ENCODE measurements around the gene PRKAG3.
"Not testable (repeated sequence)": the region's sequence is repeated elsewhere in the genome, so short reads cannot be mapped to it uniquely, and the experiment has no call there.

Gene PRKAG3

DNA sequence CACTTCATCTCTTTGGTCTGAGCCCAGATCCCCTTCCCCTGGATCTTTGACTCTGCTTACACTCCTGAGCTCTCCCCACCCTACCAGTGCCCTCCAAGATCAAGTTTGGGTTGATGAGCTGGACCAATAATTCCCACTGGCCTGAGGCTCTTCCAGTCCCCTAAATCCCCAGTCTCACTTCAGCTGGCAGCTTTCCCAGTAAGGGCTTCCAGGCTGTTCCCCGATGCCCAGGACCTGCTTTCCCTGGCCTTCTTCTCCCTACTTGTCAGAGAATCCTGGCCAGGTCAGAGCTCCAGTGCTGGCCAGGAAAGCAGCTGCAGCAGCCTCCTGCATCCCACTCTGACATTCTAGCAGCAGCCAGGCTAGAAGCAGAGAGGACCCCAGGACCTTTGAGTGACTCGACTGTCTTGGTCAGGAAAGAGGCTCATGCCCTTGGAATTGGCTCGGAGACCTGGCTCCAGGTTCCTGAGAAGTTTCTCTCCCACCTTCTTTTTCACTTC, 31.5 kb upstream of the PRKAG3 start:
- no peak for DNase-seq (ENCODE audit: low read depth)

GRCh38 chr2:218861645-218862318, 30.2 kb upstream of the PRKAG3 start:
- DNase-seq (ENCODE audit: low read depth), result no peak

- no peak for DNase-seq (ENCODE audit: low read depth)
Observed at GRCh38 chr2:218860950-218861381, 29.4 kb upstream of the PRKAG3 start.

DNA sequence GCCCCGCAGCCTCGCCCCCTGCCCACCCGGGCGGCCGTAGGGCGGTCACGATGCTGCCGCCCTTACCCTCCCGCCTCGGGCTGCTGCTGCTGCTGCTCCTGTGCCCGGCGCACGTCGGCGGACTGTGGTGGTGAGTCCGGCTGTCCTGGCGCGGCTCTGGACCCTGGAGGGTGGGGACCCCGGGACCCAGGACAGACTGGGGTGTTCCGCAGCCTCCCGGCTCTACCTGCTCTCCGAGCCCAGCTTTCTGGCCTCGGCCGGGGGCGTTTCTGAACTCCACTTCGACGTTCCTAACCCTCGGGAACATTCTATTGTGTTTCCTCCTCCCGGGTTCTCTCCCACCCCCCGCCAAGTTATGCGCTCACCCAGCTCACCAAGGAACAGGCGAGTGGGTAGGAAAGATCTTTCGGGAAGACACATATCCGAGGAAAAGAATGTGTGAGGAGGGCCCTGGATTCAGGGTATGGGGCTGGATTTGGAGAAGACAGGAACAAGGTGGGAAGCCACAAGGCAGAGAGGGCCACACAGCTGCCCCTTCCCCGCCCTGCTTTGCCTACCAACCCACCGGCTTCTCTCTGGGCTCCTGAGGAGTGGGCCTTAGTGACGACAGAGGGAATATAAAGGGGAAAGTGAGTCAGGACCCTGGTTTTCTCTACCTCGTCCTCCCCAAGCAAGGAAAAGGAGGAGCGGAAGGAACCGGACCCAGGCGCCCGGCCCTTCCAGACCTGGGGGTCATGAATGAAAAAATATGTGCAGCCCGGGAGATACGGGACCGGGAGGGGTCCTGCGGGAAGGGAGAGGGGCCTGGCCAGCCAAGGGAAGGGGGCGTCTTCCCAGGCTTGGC, 28.6 kb upstream of the PRKAG3 start:
- DNase-seq (ENCODE audit: low read depth), result no peak

GRCh38 chr2:218859556-218859987, 28.0 kb upstream of the PRKAG3 start, which contains the start of gene WNT6:
TSS of gene WNT6 (plus strand) at chr2:218859805. CDS start at chr2:218860038, 233 bp downstream.
- DNase-seq (ENCODE audit: low read depth), result no peak

DNA sequence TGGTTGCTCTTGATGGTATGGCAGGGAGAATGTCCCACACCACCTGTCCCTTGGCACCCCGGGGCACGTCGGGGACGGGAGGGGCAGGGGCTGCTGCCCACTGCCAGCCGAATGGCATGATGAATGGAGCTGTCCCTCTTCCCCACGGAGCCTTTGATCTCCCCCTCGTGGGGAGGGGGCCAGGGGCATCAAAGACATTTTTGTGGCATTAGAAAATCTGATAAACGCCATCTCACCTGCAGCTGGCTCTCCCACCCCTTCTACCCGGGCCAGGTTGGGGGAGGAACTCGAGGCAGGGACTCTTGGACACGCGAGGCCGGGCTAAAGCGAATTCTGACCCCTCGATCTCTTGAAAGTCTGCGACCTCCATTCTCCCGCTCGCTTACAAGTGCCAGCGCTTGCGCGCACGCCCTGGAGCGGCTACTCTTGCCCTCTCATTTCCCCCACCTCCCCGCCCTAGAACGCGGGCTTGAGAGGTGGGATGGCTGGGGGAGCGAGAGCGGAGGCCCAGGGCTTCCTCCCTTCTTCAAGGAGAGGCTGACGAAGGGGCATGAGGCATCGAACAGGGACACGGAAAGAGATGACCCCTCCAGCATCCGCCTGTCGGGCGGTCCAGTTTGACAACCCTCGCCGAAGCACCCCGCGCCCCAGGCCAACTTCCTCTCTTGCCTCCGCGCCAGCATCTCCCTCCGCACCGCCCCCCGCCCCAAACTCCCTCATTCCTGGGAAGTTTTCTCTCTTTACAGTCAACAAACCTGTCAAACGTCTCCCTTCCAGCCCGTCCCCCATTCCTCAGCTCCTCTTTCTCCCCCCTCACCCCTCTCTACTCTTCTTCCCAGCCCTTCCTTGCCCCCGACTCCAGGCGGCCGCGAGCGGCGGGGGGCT, 27.3 kb upstream of the PRKAG3 start:
- DNase-seq (ENCODE audit: low read depth), result no peak

- DNase-seq (ENCODE audit: low read depth), result no peak
Observed at GRCh38 chr2:218858138-218858445, 26.5 kb upstream of the PRKAG3 start.

DNA sequence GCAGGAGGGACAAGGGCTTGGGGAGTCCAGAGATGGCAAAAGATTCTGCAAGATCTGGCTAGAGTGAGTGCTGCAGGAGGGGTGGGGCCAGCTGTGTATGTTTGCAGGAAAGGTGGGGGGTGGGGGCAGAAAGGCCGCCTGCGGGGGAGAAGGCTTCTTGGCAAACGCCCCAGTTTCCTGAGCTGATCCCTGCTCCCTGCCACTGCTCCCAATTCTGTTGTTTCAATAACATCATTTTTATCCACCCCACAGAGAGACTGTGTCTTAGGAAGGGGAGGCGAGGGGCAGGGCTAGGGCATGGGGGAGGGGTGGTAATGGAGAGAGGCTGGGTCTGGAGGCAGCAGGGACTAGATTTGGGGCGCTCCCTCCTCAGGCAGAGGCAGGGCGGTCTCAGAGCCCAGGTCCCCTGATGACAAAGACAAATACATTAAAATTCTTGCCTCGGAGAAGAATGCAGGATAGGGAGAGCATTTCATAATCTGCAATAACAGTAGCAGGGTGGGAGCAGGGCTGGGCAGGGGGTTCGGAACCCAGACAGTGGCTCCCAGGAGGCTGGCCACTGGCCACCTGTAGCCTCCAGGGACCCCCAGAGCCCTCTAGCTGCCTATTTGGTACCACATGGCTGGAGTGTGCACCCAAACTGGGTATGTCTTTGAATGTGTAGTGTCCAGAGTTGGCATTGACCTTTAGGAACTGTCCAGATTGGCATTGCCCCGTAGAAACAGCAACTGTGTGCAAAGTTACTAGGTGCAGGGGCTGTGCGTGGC, 26.0 kb upstream of the PRKAG3 start:
- DNase-seq (ENCODE audit: low read depth), result no peak

GRCh38 chr2:218856896-218857243, 25.3 kb upstream of the PRKAG3 start:
- DNase-seq (ENCODE audit: low read depth), result no peak

DNA sequence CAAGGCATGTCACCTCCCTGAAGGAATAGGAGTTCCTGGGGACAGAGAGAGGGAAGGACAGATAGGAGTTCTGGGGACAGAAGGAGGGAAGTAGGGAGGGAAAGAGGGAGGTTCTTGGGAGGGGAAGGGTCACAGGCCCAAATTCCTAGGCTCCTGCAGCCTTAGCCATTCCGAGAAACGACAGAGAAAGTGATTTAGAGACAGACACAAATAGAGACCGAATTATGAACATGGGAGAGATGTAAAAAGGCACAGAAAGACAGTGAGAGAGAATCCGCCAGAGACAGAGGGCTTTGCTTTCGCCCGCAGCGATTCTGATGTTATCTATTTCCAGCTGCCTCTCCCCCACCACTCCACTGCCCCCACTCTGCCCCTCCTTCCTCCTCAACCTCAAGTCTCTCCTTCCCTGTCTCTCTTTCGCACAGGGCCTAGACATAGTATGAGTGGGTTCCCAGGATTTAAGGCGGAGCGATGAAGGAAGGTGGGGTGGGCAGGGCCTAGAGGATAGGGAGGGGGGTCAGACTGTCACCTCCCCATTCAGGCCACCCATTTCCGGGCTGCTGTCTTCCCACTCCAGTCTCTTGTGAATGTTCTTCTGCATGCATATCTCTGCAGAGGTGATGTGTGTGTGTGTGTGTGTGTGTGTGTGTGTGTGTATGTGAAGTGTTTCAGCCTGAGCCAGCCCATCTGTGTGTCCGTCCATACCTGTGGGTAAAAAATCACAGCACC, 24.7 kb upstream of the PRKAG3 start:
- DNase-seq (ENCODE audit: low read depth), result no peak

GRCh38 chr2:218855305-218856166, 23.9 kb upstream of the PRKAG3 start:
- no peak for DNase-seq (ENCODE audit: low read depth)

- no peak for DNase-seq (ENCODE audit: low read depth)
Observed at GRCh38 chr2:218854860-218855259, 23.3 kb upstream of the PRKAG3 start.

GRCh38 chr2:218853766-218854165, 22.2 kb upstream of the PRKAG3 start:
- no peak for DNase-seq (ENCODE audit: low read depth)

- peak; percentile 48 for DNase-seq (ENCODE audit: low read depth)
Observed at GRCh38 chr2:218852911-218853667, 21.5 kb upstream of the PRKAG3 start.

- DNase-seq (ENCODE audit: low read depth), result no peak
Observed at GRCh38 chr2:218851286-218851685, 19.7 kb upstream of the PRKAG3 start.

DNA sequence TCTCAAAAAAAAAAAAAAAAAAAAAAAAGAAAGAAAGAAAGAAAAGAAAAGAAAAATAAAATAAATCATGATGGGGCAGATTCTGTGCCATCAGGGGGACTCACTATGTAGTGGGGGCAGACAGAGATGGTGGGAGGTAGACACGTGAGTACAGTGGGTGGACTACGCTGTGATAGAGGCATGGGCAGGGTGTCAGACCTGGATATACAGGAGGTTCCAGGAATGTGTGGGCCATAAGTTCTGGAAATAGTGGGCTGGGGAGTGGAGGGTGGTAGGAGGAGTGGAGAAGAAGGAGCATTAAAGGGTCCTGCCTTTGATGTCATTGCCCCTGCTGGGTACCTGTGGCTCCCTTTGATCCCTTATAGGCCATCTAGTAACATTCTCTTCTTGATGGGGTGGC, 19.2 kb upstream of the PRKAG3 start:
- DNase-seq (ENCODE audit: low read depth), result no peak

DNA sequence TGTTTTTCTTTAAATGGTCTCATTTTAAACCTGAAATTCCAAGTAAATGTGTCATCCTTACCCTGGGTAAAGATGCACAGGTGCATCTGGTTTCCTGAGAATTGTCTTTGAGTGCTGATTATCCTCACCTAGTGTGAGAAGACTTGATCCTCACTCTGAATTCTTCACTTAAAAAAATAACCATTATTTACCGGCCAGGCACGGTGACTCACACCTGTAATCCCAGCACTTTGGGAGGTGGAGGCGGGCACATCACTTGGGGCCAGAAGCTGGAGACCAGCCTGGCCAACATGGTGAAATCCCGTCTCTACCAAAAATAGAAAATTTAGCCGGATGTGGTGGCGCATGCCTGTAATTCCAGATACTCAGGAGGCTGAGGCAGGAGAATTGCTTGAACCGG, 18.1 kb upstream of the PRKAG3 start:
- no peak for DNase-seq (ENCODE audit: low read depth)

DNA sequence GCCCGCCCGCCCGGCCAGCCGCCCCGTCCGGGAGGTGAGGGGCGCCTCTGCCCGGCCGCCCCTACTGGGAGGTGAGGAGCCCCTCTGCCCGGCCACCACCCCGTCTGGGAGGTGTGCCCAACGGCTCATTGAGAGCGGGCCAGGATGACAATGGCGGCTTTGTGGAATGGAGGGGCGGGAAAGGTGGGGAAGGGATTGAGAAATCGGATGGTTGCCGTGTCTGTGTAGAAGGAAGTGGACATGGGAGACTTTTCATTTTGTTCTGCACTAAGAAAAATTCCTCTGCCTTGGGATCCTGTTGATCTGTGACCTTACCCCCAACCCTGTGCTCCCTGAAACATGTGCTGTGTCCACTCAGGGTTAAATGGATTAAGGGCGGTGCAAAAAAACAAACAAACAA, 15.4 kb upstream of the PRKAG3 start:
- not testable (repeated sequence) for DNase-seq (ENCODE audit: low read depth)

- not testable (repeated sequence) for DNase-seq (ENCODE audit: low read depth)
Observed at GRCh38 chr2:218844334-218844733, 12.7 kb upstream of the PRKAG3 start.

All from stimulated activated CD8-positive, alpha-beta memory T cell treated with anti-CD3 and anti-CD28 coated beads, Interleukin-4, amount 100 ng/mL, for 24 hours (primary cell).